Natural killer cell treated with Interleukin-12 subunit alpha and Interleukin-12 subunit beta and Interleukin-15 and Interleukin-18, amount 100 ng/mL, for 72 hours (primary cell): Measurements from ENCODE around the gene FCGR1A. TPM values are rescaled to one million over a fixed set of nuclear protein-coding genes. Genes with fewer than 3 reads are reported as not detected.
"Not testable (repeated sequence)": the region's sequence is repeated elsewhere in the genome, so short reads cannot be mapped to it uniquely, and the experiment has no call there.

Experiments
- ATAC-seq, 2 donors: fragments of 150-1000 bp; cut with Tn5 transposase in 1 of 2; sonication (Bioruptor Pico), chemical (Tn5 transposase) in 1 of 2; 2 replicates each; pipeline ENCODE4 v1.10.0; 2021
- DNase-seq: peaks from one replicate; pipeline ENCODE4 v3.0.0; 2022; ENCODE audit warnings: low spot score
- H3K27ac Mint-ChIP-seq, 2 donors: 1 replicate in 1 of 2; 2 replicates in 1 of 2; pipeline ENCODE4 v1.8.0; 2022; ENCODE audit warnings: mixed read lengths in 2 of 2, mild to moderate bottlenecking in 1 of 2, moderate library complexity in 1 of 2
- H3K27me3 Mint-ChIP-seq, 2 donors: 1 replicate in 1 of 2; 2 replicates in 1 of 2; pipeline ENCODE4 v1.8.0; 2022; ENCODE audit warnings: mixed read lengths in 2 of 2
- H3K36me3 Mint-ChIP-seq: one replicate; pipeline ENCODE4 v1.8.0; 2022; ENCODE audit warnings: mixed read lengths
- H3K4me1 Mint-ChIP-seq, 2 donors: 1 replicate in 1 of 2; 2 replicates in 1 of 2; pipeline ENCODE4 v1.8.0; 2022; ENCODE audit warnings: low read depth in 2 of 2, mixed read lengths in 2 of 2, mild to moderate bottlenecking in 1 of 2
- H3K4me3 Mint-ChIP-seq: one replicate; pipeline ENCODE4 v1.8.0; 2022; ENCODE audit warnings: mixed read lengths
- H3K9me3 Mint-ChIP-seq: 2 replicates; pipeline ENCODE4 v1.8.0; 2022; ENCODE audit warnings: mixed read lengths
- total RNA-seq, 2 donors: library from RNA; stranded (reverse); gene quantifications; one replicate each; pipeline ENCODE4 v1.2.3, GENCODE V29; 2022

Gene FCGR1A
- total RNA-seq: 1 to 10 TPM in 1 of 2 donors, under 1 TPM in 1; 0.93 to 1.3 TPM

DNA sequence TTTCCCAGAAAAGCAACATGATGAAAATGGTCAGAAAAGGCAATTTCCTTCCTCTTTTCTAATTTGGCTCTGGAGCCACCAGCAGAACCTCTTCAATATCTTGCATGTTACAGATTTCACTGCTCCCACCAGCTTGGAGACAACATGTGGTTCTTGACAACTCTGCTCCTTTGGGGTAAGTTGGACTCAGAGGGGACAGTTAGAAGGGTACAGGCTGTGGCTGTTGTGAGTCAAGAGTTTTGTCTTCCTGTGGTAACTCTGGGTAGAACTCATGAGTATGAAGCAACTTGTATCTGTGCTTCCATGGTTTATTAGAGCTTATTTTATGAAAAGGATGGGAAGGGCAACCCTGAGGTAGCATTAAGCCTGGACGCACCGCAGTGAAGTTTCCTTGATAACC, at the start of gene FCGR1A:
Gene FCGR1A, plus strand, starts transcription at position 95 of the 400 bp plus-strand sequence. Its CDS starts 50 bp downstream, at position 145.
- Mint-ChIP-seq H3K27ac (peak within 1 kb of the TSS; percentile 25 to 56), H3K4me3 (peak within 1 kb of the TSS; percentile 63)
- not testable (repeated sequence) for H3K4me1 Mint-ChIP-seq, DNase-seq, H3K27me3 Mint-ChIP-seq, H3K9me3 Mint-ChIP-seq, H3K36me3 Mint-ChIP-seq
- peak; percentile 59 to 72 for ATAC-seq

DNA sequence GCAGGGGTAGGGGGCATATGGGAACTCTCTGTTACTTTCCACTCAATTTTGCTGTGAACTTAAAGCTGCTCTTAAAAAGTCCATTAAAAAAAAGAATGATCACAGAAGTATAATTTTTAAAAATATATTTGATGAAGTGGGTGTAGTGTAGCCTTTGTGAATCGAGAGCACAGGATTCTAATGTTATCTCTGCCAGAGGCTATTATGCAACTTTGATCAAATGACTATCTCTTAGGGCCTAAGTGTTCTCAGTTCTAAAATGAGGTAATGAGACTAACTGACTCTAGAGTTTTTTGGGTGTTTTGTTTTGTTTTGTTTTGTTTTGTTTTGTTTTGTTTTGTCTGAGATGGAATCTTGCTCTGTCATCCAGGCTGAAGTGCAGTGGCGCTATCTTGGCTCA, 49.7 kb upstream of the FCGR1A start:
- not testable (repeated sequence) for H3K27me3 Mint-ChIP-seq, H3K4me1 Mint-ChIP-seq, H3K4me3 Mint-ChIP-seq, H3K36me3 Mint-ChIP-seq, H3K27ac Mint-ChIP-seq, DNase-seq, ATAC-seq, H3K9me3 Mint-ChIP-seq

DNA sequence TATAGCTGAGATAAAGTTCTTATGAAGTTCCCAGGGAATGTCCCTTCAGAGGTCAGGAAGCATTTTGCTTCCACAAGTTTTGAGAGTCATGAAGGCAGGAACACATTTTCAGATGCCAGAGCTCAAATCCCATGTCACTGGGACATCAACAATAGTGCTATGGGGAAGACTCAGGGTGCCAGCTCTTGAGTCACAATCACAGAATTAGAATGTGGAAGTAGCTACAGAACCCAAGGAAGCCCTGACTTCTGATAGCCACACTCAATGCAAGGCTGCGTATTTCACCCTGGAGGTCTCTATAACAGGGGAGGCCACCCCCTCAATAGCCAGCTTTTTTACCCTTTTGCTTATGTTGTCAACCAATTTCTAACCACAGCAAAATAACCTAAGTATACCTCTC, 47.8 kb upstream of the FCGR1A start:
- not testable (repeated sequence) for DNase-seq, H3K9me3 Mint-ChIP-seq, H3K27me3 Mint-ChIP-seq, H3K27ac Mint-ChIP-seq, ATAC-seq, H3K4me3 Mint-ChIP-seq, H3K36me3 Mint-ChIP-seq, H3K4me1 Mint-ChIP-seq

DNA sequence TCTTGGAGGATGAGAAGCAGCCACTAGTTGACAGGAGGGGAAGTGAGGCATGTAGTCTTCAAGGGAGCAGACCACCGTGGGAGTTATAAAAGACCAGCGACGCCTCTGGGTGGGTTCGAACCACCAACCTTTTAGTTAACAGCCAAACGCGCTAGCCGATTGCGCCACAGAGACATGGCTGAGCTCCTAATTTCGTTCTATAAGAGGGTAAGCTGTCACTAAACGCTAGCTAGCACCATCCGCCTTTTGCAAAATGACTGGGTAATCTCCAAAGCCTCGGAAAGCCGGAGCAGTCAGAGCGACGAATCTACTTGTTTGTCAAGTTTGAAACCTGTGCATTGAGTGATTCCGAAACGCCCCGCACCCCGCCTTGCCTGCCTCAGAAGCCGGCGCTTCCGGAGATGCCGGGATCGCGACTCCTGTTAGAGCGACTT, 42.3 kb upstream of the FCGR1A start:
- DNase-seq, H3K4me1 Mint-ChIP-seq, H3K36me3 Mint-ChIP-seq, H3K9me3 Mint-ChIP-seq, H3K27me3 Mint-ChIP-seq: not testable (repeated sequence)
- H3K4me3 Mint-ChIP-seq: peak overlapping the region; percentile 60
- peak; percentile 80 to 86 for ATAC-seq
- H3K27ac Mint-ChIP-seq: peak overlapping the region in 1 of 2 donors; percentile 63

DNA sequence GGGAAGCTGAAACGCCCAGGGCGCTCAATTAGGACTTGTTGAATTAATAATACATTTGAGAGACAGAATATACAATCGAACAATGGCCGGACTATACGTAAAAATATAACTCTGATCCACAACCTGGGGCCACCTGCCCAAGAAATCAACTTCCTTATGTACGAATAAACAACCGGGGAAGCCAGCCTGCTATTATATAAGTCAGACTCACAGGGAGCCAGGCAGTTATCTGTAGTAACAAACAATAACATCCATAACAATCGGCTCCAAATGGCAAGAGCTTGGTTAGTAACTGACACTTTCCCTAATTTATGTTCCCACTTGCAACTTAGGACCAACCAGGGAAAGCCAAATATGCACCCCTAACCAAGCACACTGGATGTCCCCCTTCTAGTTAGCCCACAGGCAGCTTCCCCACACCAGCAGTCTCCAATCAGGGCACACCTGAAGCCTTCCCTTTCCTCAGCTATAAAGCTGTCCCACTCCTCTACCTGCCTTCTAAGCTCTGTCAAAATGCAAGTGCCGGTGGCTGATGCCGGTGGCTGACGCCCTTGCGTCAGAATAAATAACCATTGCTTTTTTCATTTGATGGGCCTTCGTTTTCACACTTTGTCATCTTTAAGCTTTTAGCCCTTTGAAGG, 41.8 kb upstream of the FCGR1A start:
- H3K4me3 Mint-ChIP-seq: peak overlapping the region; percentile 60
- DNase-seq, H3K36me3 Mint-ChIP-seq, H3K9me3 Mint-ChIP-seq, ATAC-seq, H3K27me3 Mint-ChIP-seq, H3K4me1 Mint-ChIP-seq: not testable (repeated sequence)
- H3K27ac Mint-ChIP-seq: peak overlapping the region in 1 of 2 donors; percentile 63

DNA sequence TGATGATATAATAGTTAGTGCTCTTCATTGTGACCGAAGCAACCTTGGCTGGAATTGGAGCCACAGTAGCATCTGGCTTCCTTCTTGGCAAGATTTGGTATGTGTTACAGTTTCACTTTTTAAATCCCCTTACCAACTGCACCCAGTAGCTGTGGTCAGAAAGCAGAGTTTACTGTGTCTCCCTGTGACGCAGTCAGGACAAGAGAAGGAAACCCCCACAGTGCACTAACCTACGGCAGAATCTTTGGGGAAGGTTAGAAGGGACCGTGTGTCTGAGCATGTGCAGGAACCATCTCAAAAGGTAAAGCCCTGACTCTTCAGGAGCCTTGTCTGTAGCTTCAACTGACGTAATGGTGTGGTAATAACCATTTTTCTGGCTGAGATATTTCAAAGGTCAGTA, 40.6 kb upstream of the FCGR1A start:
- not testable (repeated sequence) for DNase-seq, H3K4me3 Mint-ChIP-seq
- ATAC-seq: peak in 1 of 2 donors; percentile 12

DNA sequence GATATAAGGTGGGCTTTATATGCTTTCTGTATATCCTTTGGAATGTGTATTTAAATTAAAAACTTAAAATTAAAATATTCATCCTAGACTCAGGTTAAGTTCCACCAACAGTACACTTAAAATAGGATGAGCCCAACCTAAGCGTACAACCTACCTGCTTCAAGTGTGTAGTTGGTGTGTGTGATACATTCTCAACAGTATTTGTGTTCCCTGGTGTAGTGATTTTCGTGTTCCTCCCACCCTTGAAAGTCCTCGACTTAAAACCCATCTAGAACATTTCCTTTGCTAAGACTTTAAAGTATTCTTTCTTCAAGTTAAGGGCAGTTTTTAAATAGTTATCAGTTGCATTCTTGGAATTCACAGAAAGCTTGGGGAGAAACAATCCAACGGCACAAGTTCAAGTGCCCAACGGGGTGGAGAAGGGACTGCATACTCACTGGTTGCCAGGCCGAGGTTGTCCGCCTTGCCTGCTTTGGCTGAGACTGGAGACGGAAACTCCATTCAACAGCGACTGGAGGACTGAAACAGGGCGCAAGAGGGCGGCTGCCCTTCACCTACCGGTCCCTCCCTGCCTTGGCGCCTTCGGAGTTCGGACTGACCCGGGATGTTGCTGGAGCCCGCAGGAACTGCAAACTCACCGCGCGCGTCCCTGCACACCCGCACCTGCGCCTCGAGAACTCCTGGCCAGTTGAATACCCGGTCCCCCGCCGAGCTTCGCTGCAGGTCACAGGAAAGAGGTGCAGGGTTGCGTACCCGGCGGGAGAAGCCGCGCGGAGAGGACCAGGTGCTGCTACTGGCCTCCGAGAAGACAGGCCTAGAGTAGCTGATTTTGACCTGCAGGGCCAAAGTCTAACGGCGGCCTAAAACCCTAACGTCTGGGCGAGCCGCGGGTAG, 35.8 kb upstream of the FCGR1A start:
- H3K27me3 Mint-ChIP-seq, H3K27ac Mint-ChIP-seq, H3K9me3 Mint-ChIP-seq, H3K36me3 Mint-ChIP-seq, H3K4me1 Mint-ChIP-seq, DNase-seq, H3K4me3 Mint-ChIP-seq: not testable (repeated sequence)
- ATAC-seq: peak; percentile 31 to 45

More for the DNA sequence above, 40.6 kb upstream of the FCGR1A start:
- H3K4me1 Mint-ChIP-seq, H3K27ac Mint-ChIP-seq, H3K36me3 Mint-ChIP-seq, H3K27me3 Mint-ChIP-seq, H3K9me3 Mint-ChIP-seq: not testable (repeated sequence)

DNA sequence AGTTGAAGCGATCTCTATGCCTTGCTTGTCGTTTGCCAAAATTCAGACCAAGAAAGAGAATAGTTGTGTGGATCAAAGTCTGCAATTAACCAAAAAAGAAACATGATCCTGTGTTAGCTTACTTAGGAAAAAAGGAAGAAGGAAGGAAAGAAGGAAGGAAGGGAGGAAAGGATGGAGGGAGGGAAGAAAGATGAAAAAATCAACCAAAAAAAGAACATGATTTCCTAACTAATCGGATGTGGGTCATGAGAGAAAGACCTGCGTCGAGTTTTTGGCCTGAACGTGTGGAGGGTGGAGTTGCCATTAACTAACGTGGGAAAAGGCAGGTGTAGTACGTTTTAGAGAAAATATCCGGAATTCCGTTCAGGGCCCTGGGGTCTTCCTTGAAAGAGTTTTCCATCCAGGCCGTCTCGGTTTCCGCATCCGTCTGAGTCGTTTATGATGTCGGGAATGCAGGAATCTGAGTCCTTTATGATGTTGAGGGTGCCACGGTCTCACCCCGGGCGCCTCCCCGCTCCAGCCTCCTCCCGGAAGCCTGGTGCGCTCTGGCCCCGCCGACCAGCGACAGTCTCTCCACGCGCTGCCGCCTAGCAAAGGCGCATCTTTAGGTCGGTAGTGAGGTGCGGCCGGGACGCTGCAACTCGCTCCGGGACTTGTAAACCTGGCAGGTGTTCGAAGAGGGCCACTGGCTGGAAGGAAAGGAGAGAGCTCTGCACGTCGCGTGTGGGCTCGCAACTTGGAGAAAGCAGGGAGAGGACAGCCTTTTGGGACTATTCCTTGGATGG, 34.9 kb upstream of the FCGR1A start:
- H3K4me1 Mint-ChIP-seq, H3K27me3 Mint-ChIP-seq, H3K9me3 Mint-ChIP-seq, H3K36me3 Mint-ChIP-seq, H3K27ac Mint-ChIP-seq, DNase-seq: not testable (repeated sequence)
- ATAC-seq: peak; percentile 67 to 72
- H3K4me3 Mint-ChIP-seq: peak overlapping the region; percentile 76

DNA sequence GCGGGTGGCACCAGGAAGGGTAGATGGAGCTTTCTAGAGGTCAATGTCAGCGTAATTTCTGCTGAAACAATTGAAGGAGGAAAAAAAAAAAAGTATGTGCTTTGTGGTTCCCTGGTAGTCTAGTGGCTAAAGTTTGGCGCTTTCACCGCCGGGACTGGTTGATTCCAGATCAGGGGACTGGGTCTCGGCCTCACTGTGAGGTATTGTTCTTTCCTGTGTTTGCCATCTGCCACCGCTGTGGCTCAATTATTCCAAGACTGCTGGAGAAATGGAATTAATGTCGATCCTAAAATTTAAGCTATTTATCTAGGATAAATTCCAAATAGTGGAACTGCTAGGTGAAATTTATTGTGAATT, 34.4 kb upstream of the FCGR1A start:
- H3K4me1 Mint-ChIP-seq, H3K27me3 Mint-ChIP-seq, H3K9me3 Mint-ChIP-seq, ATAC-seq, DNase-seq, H3K27ac Mint-ChIP-seq, H3K36me3 Mint-ChIP-seq: not testable (repeated sequence)
- H3K4me3 Mint-ChIP-seq: peak overlapping the region; percentile 76

DNA sequence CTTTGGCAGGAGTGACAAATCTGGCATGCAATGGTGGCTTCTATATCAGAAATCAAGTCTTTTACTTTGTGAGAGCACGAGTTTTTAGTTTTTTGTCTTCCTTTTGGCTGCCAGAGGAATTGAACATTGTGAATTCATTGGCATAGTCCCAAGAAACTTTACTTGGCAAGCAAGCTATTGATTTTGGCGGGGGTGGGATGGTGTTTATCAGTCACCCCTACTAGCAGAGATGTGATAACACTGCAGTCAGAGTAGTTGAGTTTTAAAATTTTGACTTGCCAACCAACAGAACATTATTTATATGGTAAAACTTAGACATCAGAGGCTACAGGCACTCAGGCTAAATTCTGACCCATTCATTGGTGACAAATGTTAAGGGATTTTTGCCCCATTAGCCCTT, 31.9 kb upstream of the FCGR1A start:
- not testable (repeated sequence) for H3K27ac Mint-ChIP-seq, ATAC-seq, H3K9me3 Mint-ChIP-seq, H3K27me3 Mint-ChIP-seq, H3K4me1 Mint-ChIP-seq, DNase-seq, H3K36me3 Mint-ChIP-seq, H3K4me3 Mint-ChIP-seq

DNA sequence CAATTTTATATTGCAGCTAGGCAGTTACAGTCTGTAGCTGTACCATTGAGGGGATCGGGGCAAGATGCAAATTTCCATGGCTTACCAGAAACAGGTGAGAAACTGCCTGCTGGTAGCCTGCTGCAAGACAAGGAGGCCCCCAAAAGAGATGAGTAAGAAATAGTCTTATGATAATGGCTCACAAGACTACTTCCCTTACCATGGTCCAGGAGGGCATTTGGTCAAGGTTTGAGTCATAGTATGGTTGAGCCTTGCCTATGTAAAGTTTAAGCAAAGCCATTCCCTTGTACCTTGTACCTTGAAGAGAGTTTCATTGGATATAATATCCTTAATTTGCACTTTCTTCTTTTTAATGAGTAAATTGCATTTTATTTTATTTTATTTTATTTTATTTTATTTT, 30.3 kb upstream of the FCGR1A start:
- H3K27me3 Mint-ChIP-seq, DNase-seq, H3K4me1 Mint-ChIP-seq, H3K9me3 Mint-ChIP-seq, H3K4me3 Mint-ChIP-seq, H3K36me3 Mint-ChIP-seq, ATAC-seq, H3K27ac Mint-ChIP-seq: not testable (repeated sequence)

DNA sequence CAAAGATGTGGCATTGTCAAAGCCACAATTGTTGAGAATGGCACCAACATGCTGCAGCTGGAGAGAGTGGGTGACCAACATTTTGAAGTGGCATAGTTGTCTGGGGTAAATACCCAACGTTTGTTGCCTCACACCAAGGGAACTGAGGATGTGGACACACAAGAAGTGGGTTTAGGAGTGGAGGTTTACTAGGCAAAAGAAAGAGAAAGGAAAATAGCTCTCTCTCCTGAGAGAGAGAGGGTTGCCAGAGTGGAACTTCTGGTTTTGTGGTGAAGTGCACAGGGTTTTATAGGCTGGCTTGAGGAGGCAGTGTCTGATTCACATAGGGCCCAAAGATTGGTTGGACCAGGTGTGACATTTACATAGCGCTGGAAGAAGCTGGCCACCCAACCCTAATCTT, 29.0 kb upstream of the FCGR1A start:
- not testable (repeated sequence) for H3K36me3 Mint-ChIP-seq, H3K4me3 Mint-ChIP-seq, DNase-seq, ATAC-seq, H3K9me3 Mint-ChIP-seq, H3K27me3 Mint-ChIP-seq, H3K27ac Mint-ChIP-seq, H3K4me1 Mint-ChIP-seq

DNA sequence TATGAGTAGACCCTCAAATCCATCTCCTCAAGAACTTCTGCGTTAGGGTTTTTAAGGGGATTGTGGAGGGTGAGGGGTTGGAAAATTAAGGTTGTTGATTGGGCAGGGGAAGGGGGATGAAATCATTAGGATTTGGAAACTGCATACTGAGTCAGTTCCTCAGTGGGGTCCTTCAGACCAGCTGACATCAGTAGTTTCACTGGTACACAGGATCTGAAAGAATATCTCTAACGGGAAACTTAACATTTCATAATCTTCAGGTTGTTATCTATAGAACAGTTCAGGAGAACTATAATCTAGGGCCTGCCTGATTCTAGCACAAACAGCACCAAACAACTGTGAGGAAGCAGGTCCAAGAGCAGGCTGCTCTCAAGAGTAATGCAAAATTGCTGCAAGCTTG, 27.2 kb upstream of the FCGR1A start:
- not testable (repeated sequence) for H3K27me3 Mint-ChIP-seq, H3K9me3 Mint-ChIP-seq, H3K4me3 Mint-ChIP-seq, H3K27ac Mint-ChIP-seq, ATAC-seq, H3K36me3 Mint-ChIP-seq, DNase-seq, H3K4me1 Mint-ChIP-seq

DNA sequence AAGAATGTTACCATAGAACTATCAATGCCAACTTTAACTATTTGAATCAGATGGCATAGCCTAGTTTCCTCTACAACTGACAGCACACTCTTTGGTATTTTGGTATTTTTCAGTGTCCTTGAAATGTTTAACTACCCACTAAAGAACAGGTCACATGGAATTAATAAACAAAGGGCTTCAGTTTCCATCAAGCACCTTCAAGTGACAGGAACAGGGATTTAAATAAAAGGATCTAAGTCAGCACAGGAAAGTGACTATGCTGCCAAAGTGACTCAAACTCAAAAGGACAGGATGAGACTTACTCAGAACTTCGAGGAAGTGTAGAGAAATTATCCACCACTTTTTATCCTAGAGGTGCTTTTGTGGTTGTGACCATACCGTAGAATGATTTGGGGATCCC, 20.2 kb upstream of the FCGR1A start:
- ATAC-seq, H3K36me3 Mint-ChIP-seq, H3K9me3 Mint-ChIP-seq, H3K27me3 Mint-ChIP-seq, DNase-seq, H3K27ac Mint-ChIP-seq, H3K4me1 Mint-ChIP-seq, H3K4me3 Mint-ChIP-seq: not testable (repeated sequence)
